ENCODE measurements around the gene SFMBT2.
"Not testable (repeated sequence)": the region's sequence is repeated elsewhere in the genome, so short reads cannot be mapped to it uniquely, and the experiment has no call there.

Gene SFMBT2

GRCh38 chr10:7194571-7194970 lies 216.3 kb downstream of the SFMBT2 start:
- in situ Hi-C loops (cut with HindIII; ENCODE audit: low sequenced_read_pairs), result no loop called here

- in situ Hi-C loops (cut with HindIII; ENCODE audit: low sequenced_read_pairs), result no loop called here
These were observed 217.5 kb downstream of the SFMBT2 start for GRCh38 chr10:7193369-7193768.

GRCh38 chr10:7192831-7193361 lies 217.9 kb downstream of the SFMBT2 start:
- in situ Hi-C loops (cut with HindIII; ENCODE audit: low sequenced_read_pairs), result no loop called here

GRCh38 chr10:7192061-7192460 lies 218.8 kb downstream of the SFMBT2 start:
- in situ Hi-C loops (cut with HindIII; ENCODE audit: low sequenced_read_pairs), result no loop called here

- in situ Hi-C loops (cut with HindIII; ENCODE audit: low sequenced_read_pairs), result not testable (repeated sequence)
These were observed 220.1 kb downstream of the SFMBT2 start for GRCh38 chr10:7190772-7191171.

GRCh38 chr10:7189909-7190308 lies 220.9 kb downstream of the SFMBT2 start:
- in situ Hi-C loops (cut with HindIII; ENCODE audit: low sequenced_read_pairs), result no loop called here

GRCh38 chr10:7188456-7189050 lies 222.3 kb downstream of the SFMBT2 start:
- in situ Hi-C loops (cut with HindIII; ENCODE audit: low sequenced_read_pairs), result no loop called here

- in situ Hi-C loops (cut with HindIII; ENCODE audit: low sequenced_read_pairs), result no loop called here
These were observed 224.3 kb downstream of the SFMBT2 start for GRCh38 chr10:7186387-7187018.

GRCh38 chr10:7185367-7185690 lies 225.5 kb downstream of the SFMBT2 start:
- in situ Hi-C loops (cut with HindIII; ENCODE audit: low sequenced_read_pairs), result no loop called here

GRCh38 chr10:7184660-7185366 lies 226.0 kb downstream of the SFMBT2 start:
- in situ Hi-C loops (cut with HindIII; ENCODE audit: low sequenced_read_pairs), result no loop called here

GRCh38 chr10:7184116-7184515 lies 226.7 kb downstream of the SFMBT2 start:
- in situ Hi-C loops (cut with HindIII; ENCODE audit: low sequenced_read_pairs), result not testable (repeated sequence)

GRCh38 chr10:7182327-7182726 lies 228.5 kb downstream of the SFMBT2 start:
- in situ Hi-C loops (cut with HindIII; ENCODE audit: low sequenced_read_pairs), result not testable (repeated sequence)

- in situ Hi-C loops (cut with HindIII; ENCODE audit: low sequenced_read_pairs), result no loop called here
These were observed 229.4 kb downstream of the SFMBT2 start for GRCh38 chr10:7181420-7181819.

GRCh38 chr10:7179536-7179935 lies 231.3 kb downstream of the SFMBT2 start:
- in situ Hi-C loops (cut with HindIII; ENCODE audit: low sequenced_read_pairs), result loop anchor here (5.0 kb wide), 1 partner anchor 97 kb away; no protein-coding TSS in a partner anchor

- in situ Hi-C loops (cut with HindIII; ENCODE audit: low sequenced_read_pairs), result no loop called here
These were observed 236.9 kb downstream of the SFMBT2 start for GRCh38 chr10:7173948-7174347.

GRCh38 chr10:7171825-7172224 lies 239.0 kb downstream of the SFMBT2 start:
- in situ Hi-C loops (cut with HindIII; ENCODE audit: low sequenced_read_pairs), result no loop called here

- in situ Hi-C loops (cut with HindIII; ENCODE audit: low sequenced_read_pairs), result no loop called here
These were observed 240.1 kb downstream of the SFMBT2 start for GRCh38 chr10:7170626-7171322.

GRCh38 chr10:7168414-7168813 lies 242.4 kb downstream of the SFMBT2 start:
- in situ Hi-C loops (cut with HindIII; ENCODE audit: low sequenced_read_pairs), result no loop called here

GRCh38 chr10:7165500-7166177 lies 245.2 kb downstream of the SFMBT2 start:
- in situ Hi-C loops (cut with HindIII; ENCODE audit: low sequenced_read_pairs), result no loop called here

GRCh38 chr10:7164955-7165354 lies 245.9 kb downstream of the SFMBT2 start:
- in situ Hi-C loops (cut with HindIII; ENCODE audit: low sequenced_read_pairs), result no loop called here

- in situ Hi-C loops (cut with HindIII; ENCODE audit: low sequenced_read_pairs), result no loop called here
These were observed 248.5 kb downstream of the SFMBT2 start for GRCh38 chr10:7162331-7162730.

Data from endothelial cell of hepatic sinusoid (primary cell).